Upper lobe of right lung (tissue), 1 donor: ENCODE data around the gene RPL39. TPM values are rescaled to one million over a fixed set of nuclear protein-coding genes. Genes with fewer than 3 reads are reported as not detected.
"Not testable (repeated sequence)": the region's sequence is repeated elsewhere in the genome, so short reads cannot be mapped to it uniquely, and the experiment has no call there.

Experiments used
- ATAC-seq: fragments of 200-7000 bp; cut with Tn5 transposase; one replicate; pipeline ENCODE4 v1.9.1; 2020; ENCODE audit warnings: mild to moderate bottlenecking, moderate library complexity
- DNase-seq: peaks from one replicate; pipeline ENCODE4 v3.0.0-alpha.2; 2020
- H3K27ac ChIP-seq: fragments of 200-600 bp; one replicate; pipeline ENCODE4 v1.8.0; 2022
- H3K27me3 ChIP-seq: fragments of 200-600 bp; one replicate; pipeline ENCODE4 v1.8.0; 2022; ENCODE audit warnings: mild to moderate bottlenecking
- H3K36me3 ChIP-seq: fragments of 200-600 bp; one replicate; pipeline ENCODE4 v1.8.0; 2022
- H3K4me1 ChIP-seq: fragments of 200-600 bp; one replicate; pipeline ENCODE4 v1.8.0; 2022
- H3K4me3 ChIP-seq: fragments of 200-600 bp; one replicate; pipeline ENCODE4 v1.8.0; 2022; ENCODE audit warnings: mild to moderate bottlenecking
- H3K9me3 ChIP-seq: fragments of 200-600 bp; one replicate; pipeline ENCODE4 v1.8.0; 2022
- intact Hi-C: fragments of 100-400 bp; cut with DNase I; formaldehyde crosslinking; loops from one replicate; pipeline ENCODE4 v1.11.0; 2022
- total RNA-seq: library from RNA; stranded (reverse); fragmentation: NEBNext Ultra II Directional; extraction: Animal tissue kit (Norgen Biotek cat#: 25700); gene quantifications from one replicate; pipeline ENCODE4 v1.2.1, GENCODE V29; 2021
- TF ChIP-seq, protein P1 (sequence below): fragments of 200-600 bp; IDR thresholded peaks from one replicate; pipeline ENCODE4 v1.8.0; 2022; ENCODE audit warnings: antibody characterized with exemption
- donor health status: DM: no; HTN: yes; CAD: no; lungs with severe emphysema.

Gene RPL39
- total RNA-seq, 1 donor from 2014 or later, result 1,275 TPM

DNA sequence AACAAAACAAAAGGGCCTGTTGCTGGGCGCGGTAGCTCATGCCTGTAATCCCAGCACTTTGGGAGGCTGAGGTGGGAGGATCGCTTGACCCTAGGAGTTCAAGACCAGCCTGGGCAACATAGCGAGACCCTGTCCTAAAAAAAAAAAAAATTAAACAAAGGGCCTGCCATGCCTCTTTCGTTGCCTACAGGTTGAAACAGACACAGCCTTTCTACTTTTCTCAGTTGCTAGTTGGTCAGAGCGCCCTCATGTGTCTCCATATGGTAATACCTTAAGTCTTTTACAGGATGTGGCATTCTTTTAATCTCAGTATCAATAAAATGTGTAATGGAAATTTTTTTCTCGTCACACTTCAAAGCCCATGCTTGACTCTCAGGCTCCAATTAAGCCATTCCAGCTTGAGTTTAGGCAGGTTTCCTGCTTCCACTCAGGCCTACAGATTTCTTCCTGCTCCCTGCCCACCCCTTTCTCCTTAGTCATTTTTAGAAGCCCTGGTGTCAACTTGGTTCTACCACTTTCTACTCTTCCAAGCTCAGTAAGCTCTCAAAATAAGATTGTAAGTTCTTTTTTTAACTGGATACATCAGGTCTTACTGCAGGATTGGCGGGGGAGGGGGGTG, 37.7 kb downstream of the RPL39 start:
- intact Hi-C loops, result no loop called here
- Histone ChIP-seq H3K4me3 (no peak overlapping the region), H3K9me3 (no peaks in the 10 kb centered on the region), H3K4me1 (no peaks in the 10 kb centered on the region), H3K27me3 (no peaks in the 10 kb centered on the region), H3K36me3 (no peaks in the 10 kb centered on the region), H3K27ac (no peak overlapping the region)
- DNase-seq (no peak), ATAC-seq (peak; percentile 44)
- TF ChIP-seq, protein P1, sequence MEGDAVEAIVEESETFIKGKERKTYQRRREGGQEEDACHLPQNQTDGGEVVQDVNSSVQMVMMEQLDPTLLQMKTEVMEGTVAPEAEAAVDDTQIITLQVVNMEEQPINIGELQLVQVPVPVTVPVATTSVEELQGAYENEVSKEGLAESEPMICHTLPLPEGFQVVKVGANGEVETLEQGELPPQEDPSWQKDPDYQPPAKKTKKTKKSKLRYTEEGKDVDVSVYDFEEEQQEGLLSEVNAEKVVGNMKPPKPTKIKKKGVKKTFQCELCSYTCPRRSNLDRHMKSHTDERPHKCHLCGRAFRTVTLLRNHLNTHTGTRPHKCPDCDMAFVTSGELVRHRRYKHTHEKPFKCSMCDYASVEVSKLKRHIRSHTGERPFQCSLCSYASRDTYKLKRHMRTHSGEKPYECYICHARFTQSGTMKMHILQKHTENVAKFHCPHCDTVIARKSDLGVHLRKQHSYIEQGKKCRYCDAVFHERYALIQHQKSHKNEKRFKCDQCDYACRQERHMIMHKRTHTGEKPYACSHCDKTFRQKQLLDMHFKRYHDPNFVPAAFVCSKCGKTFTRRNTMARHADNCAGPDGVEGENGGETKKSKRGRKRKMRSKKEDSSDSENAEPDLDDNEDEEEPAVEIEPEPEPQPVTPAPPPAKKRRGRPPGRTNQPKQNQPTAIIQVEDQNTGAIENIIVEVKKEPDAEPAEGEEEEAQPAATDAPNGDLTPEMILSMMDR, result peak; percentile 41

DNA sequence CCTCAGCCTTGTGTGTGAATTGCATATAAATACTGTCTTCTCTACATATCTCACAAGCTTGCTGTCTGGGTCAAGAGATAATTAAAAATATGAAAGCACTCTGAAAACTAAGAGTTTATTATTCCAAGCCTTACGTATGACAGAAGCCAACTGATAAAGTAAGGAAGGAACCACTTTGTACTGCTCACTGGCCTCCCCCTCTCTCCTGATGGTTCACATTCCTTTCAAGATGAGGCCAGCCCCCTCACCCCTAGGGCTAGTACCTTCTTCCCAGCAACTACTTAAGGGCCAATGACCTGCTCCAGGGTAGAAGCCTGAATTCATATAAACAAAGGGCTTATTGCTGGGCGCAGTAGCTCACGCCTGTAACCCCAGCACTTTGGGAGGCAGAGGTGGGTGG, 38.4 kb downstream of the RPL39 start:
- Histone ChIP-seq H3K4me3 (no peak overlapping the region), H3K27me3 (no peaks in the 10 kb centered on the region), H3K9me3 (no peaks in the 10 kb centered on the region), H3K4me1 (no peaks in the 10 kb centered on the region), H3K36me3 (no peaks in the 10 kb centered on the region), H3K27ac (no peak overlapping the region)
- TF ChIP-seq, protein P1, result no peak
- intact Hi-C loops, result no loop called here
- DNase-seq (no peak), ATAC-seq (no peak)

DNA sequence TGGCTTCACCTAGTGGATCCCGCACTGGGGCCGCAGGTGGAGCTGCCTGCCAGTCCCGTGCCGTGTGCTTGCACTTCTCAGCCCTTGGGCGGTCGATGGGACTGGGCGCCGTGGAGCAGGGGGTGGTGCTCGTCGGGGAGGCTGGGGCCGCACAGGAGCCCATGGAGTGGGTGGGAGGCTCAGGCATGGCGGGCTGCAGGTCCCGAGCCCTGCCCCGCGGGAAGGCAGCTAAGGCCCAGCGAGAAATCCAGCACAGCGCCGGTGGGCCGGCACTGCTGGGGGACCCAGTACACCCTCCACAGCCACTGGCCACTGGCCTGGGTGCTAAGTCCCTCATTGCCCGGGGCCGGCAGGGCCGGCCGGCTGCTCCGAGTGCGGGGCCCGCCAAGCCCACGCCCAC, 40.7 kb downstream of the RPL39 start:
- H3K36me3 ChIP-seq, H3K27ac ChIP-seq, H3K4me3 ChIP-seq, DNase-seq, H3K27me3 ChIP-seq, H3K9me3 ChIP-seq, H3K4me1 ChIP-seq, ATAC-seq, intact Hi-C loops: not testable (repeated sequence)

DNA sequence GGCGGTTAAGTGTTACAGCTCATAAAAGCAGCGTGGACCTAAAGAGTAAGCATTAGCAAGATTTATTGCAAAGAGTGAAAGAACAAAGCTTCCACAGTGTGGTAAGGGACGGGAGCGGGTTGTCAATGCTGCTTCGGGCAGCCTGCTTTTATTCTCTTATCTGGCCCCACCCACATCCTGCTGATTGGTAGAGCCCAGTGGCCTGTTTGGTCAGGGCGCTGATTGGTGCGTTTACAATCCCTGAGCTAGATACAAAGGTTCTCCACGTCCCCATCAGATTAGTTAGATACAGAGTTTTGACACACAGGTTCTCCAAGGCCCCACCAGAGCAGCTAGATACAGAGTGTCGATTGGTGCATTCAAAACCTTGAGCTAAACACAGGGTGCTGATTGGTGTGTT, 41.3 kb downstream of the RPL39 start:
- H3K27me3 ChIP-seq, DNase-seq, H3K4me1 ChIP-seq, ATAC-seq, H3K27ac ChIP-seq, H3K36me3 ChIP-seq, H3K9me3 ChIP-seq, intact Hi-C loops, H3K4me3 ChIP-seq: not testable (repeated sequence)

DNA sequence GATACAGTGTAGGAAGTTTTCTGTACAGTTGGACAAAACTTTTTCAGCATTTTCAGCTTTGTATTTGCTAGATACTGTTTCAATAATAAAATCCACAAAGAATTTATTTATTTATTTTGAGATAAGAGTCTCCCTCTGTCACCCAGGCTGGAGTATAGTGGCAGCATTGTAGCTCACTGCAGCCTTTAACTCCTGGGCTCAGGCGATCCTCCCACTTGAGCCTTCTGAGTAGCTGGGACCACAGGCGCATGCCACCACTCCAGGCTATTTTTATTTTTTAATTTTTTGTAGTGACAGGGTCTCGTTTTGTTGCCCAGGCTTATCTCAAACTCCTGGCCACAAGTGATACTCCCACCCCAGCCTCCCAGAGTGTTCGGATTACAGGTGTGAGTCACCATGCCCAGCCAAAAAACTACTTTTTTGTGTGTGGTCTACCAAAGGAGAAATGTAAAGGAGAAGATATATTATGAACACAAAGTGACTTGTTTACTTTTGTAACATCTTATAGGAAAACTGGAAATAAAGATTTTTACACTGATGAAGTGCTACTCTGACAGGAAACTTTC, 46.1 kb downstream of the RPL39 start:
- Histone ChIP-seq H3K4me3 (no peak overlapping the region), H3K27me3 (no peaks in the 10 kb centered on the region), H3K36me3 (no peaks in the 10 kb centered on the region), H3K4me1 (no peaks in the 10 kb centered on the region), H3K9me3 (no peaks in the 10 kb centered on the region), H3K27ac (no peak overlapping the region)
- TF ChIP-seq, protein P1, result no peak
- DNase-seq, result no peak
- intact Hi-C loops, result no loop called here
- no peak for ATAC-seq

DNA sequence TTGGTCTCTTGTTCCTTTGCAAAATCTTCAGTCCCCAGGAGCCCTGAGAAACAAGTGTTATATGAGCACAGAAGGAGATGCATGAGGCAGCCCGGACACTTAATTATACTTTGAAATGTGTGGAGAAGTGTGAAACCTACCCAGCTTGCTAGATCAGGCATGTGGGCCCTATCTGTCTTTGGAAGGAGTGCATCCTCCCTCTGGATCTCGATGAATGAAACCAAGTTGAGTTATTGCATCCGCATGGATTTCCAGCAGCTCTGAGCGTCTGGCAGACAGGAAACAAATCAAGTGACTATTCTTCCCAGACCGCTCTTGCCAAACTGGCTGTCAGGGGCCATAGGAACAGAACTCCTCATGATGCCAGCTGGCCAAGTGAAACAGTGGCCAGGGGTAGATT, 52.7 kb downstream of the RPL39 start:
- Histone ChIP-seq H3K27me3 (no peaks in the 10 kb centered on the region), H3K4me1 (no peaks in the 10 kb centered on the region), H3K36me3 (no peaks in the 10 kb centered on the region), H3K4me3 (no peak overlapping the region), H3K9me3 (no peaks in the 10 kb centered on the region), H3K27ac (no peak overlapping the region)
- ATAC-seq (no peak), DNase-seq (no peak)
- TF ChIP-seq, protein P1, result no peak
- intact Hi-C loops, result no loop called here

Other genes with a start within 250 kb of the RPL39 start
- 23.1 TPM for gene STEEP1, start 226.2 kb downstream of the RPL39 start, total RNA-seq
- gene UBE2A, start 217.1 kb downstream of the RPL39 start, total RNA-seq, result 48.7 TPM
- 7.1 TPM for gene NKRF, start 185.2 kb downstream of the RPL39 start, total RNA-seq
- gene SEPTIN6, start 98.5 kb downstream of the RPL39 start, total RNA-seq, result 20.9 TPM
- gene SOWAHD, start 33.0 kb downstream of the RPL39 start, total RNA-seq, result 4.0 TPM
- gene UPF3B, start 61.3 kb upstream of the RPL39 start, total RNA-seq, result 6.3 TPM
- 13.6 TPM for gene RNF113A, start 80.1 kb upstream of the RPL39 start, total RNA-seq
- gene NDUFA1, start 80.2 kb upstream of the RPL39 start, total RNA-seq, result 70.4 TPM
- gene AKAP14, start 104.3 kb upstream of the RPL39 start, total RNA-seq, result not detected
- gene NKAP, start 152.1 kb upstream of the RPL39 start, total RNA-seq, result 7.8 TPM